ENCODE measurements around the gene C1R. TPM values are rescaled to one million over a fixed set of nuclear protein-coding genes. Genes with fewer than 3 reads are reported as not detected.

C1R gene
- total and polyA plus RNA-seq, 4 donors = 268 to 525 (median 434) TPM

DNA sequence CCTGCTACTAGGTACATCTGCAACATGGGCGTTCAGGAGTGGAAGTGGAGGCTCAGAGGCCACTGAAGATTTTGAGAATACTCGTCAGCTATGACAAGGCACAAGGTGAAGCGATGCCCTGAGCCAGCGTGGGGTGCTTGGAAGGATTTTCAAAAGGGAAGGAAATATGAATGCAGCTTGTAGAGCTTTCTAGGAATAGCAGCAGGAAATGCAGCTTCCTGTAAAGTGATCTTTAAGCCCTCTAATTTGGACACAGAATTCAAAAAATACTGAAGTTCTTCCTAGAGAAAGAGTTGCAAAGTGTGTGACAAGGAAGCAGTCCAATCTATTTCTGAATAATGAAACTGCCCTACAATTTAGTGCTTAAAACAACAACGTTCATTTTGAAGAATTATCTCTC, 44.9 kb downstream of the C1R start:
- TF ChIP-seq, protein P1, sequence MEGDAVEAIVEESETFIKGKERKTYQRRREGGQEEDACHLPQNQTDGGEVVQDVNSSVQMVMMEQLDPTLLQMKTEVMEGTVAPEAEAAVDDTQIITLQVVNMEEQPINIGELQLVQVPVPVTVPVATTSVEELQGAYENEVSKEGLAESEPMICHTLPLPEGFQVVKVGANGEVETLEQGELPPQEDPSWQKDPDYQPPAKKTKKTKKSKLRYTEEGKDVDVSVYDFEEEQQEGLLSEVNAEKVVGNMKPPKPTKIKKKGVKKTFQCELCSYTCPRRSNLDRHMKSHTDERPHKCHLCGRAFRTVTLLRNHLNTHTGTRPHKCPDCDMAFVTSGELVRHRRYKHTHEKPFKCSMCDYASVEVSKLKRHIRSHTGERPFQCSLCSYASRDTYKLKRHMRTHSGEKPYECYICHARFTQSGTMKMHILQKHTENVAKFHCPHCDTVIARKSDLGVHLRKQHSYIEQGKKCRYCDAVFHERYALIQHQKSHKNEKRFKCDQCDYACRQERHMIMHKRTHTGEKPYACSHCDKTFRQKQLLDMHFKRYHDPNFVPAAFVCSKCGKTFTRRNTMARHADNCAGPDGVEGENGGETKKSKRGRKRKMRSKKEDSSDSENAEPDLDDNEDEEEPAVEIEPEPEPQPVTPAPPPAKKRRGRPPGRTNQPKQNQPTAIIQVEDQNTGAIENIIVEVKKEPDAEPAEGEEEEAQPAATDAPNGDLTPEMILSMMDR (IDR thresholded peaks at IDR 0.05; ENCODE audit: control extremely low read depth, extremely low read depth) = no peak
- WGBS, 2 donors = 21 to 36% methylated on average over 5 of the region's 5 CpGs
- peak in 1 of 3 donors; percentile 13 for DNase-seq
- no peak overlapping the region for H3K9ac ChIP-seq (ENCODE audit: insufficient read depth in 1 of 2, low read length in 2 of 2)
- no peaks in the 10 kb centered on the region for H3K4me1 ChIP-seq (ENCODE audit: control insufficient read depth in 5 of 5, insufficient read depth in 5 of 5, low read length in 5 of 5)
- H3K9me3 ChIP-seq (ENCODE audit: control insufficient read depth in 4 of 4, insufficient read depth in 3 of 4, low read length in 3 of 4) = no peaks in the 10 kb centered on the region
- H3K27ac ChIP-seq (ENCODE audit: low read depth in 1 of 2, low read length in 1 of 2) = no peak overlapping the region
- ATAC-seq (ENCODE audit: insufficient read depth, low FRiP score) = peak; percentile 47
- no peak overlapping the region for H3K4me3 ChIP-seq
- no peaks in the 10 kb centered on the region for H3K36me3 ChIP-seq (ENCODE audit: control insufficient read depth in 4 of 4, insufficient read depth in 4 of 4, low read length in 4 of 4)
- H3K27me3 ChIP-seq (ENCODE audit: control insufficient read depth in 3 of 3, insufficient read depth in 3 of 3, low read length in 2 of 3) = no peaks in the 10 kb centered on the region

DNA sequence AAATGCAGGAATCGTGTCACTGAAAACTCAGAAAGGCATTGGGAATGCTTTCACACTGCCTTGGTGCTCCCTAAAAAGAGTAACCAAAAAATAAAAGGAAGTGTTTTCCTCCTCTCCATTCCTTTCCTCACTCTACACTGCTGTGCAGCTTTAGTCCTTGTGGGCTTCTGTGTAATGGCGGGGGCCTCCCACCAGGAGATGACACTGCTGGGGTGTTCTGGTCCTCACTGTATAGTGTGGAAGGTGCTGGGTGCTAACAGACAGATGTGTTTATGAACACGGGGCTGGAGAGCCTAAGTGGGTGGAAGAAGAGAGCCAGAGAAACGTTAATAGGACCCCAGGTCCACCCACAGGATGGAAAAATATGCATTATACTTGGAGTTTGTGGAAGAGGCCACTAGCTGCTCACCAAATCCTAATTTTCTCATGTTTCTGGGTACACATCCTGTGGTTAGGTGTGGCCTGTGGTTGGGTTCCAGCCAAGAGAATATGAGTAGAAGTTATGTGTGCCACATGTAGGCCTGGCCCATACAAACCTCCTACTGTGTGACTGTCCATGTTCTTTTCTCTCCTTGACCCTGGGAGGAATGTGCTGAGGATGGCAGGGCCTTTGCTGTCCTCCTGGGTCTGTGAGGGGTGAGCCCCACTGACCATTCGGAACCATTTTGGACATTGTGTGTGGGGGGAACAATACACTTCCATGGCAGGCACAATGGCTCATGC, 45.7 kb downstream of the C1R start:
- ATAC-seq (ENCODE audit: insufficient read depth, low FRiP score) (no peak), DNase-seq (no peak)
- H3K9ac ChIP-seq (ENCODE audit: insufficient read depth in 1 of 2, low read length in 2 of 2) = no peak overlapping the region
- H3K4me3 ChIP-seq = no peak overlapping the region
- H3K27ac ChIP-seq (ENCODE audit: low read depth in 1 of 2, low read length in 1 of 2) = no peak overlapping the region
- WGBS, 2 donors = 80 to 82% methylated on average over 5 of the region's 5 CpGs
- H3K9me3 ChIP-seq (ENCODE audit: control insufficient read depth in 4 of 4, insufficient read depth in 3 of 4, low read length in 3 of 4) = no peaks in the 10 kb centered on the region
- no peaks in the 10 kb centered on the region for H3K4me1 ChIP-seq (ENCODE audit: control insufficient read depth in 5 of 5, insufficient read depth in 5 of 5, low read length in 5 of 5)
- H3K27me3 ChIP-seq (ENCODE audit: control insufficient read depth in 3 of 3, insufficient read depth in 3 of 3, low read length in 2 of 3) = no peaks in the 10 kb centered on the region
- no peaks in the 10 kb centered on the region for H3K36me3 ChIP-seq (ENCODE audit: control insufficient read depth in 4 of 4, insufficient read depth in 4 of 4, low read length in 4 of 4)
- TF ChIP-seq, protein P1 (IDR thresholded peaks at IDR 0.05; ENCODE audit: control extremely low read depth, extremely low read depth) = no peak

DNA sequence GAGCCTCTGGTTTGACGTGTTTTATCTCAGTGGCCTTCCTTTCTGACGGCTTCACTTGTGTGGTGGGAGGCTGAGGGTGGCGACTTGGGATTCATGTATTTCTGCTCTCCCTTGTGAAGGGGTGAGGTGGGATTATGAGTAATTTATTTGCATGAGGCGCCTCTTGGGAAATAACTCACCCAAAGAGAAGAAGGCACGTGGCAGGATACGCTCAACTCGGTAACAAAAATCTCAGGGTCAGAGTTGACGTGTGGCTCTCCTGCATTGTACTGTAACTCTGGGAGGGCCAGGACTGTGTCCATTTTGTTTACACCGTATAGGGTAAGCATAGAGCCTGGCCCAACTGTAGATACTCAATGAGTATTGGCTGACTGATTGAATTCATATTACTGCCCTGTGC, 46.3 kb downstream of the C1R start:
- WGBS, 2 donors = 92% methylated on average over 9 of the region's 9 CpGs
- H3K27ac ChIP-seq (ENCODE audit: low read depth in 1 of 2, low read length in 1 of 2) = no peak overlapping the region

More for the DNA sequence above, 46.3 kb downstream of the C1R start:
- no peaks in the 10 kb centered on the region for H3K27me3 ChIP-seq (ENCODE audit: control insufficient read depth in 3 of 3, insufficient read depth in 3 of 3, low read length in 2 of 3)
- H3K9ac ChIP-seq (ENCODE audit: insufficient read depth in 1 of 2, low read length in 2 of 2) = no peak overlapping the region
- TF ChIP-seq, protein P1 (IDR thresholded peaks at IDR 0.05; ENCODE audit: control extremely low read depth, extremely low read depth) = no peak
- H3K9me3 ChIP-seq (ENCODE audit: control insufficient read depth in 4 of 4, insufficient read depth in 3 of 4, low read length in 3 of 4) = no peaks in the 10 kb centered on the region
- ATAC-seq (ENCODE audit: insufficient read depth, low FRiP score) = no peak
- no peak for DNase-seq
- H3K4me3 ChIP-seq = no peak overlapping the region
- H3K4me1 ChIP-seq (ENCODE audit: control insufficient read depth in 5 of 5, insufficient read depth in 5 of 5, low read length in 5 of 5) = no peaks in the 10 kb centered on the region
- no peaks in the 10 kb centered on the region for H3K36me3 ChIP-seq (ENCODE audit: control insufficient read depth in 4 of 4, insufficient read depth in 4 of 4, low read length in 4 of 4)

Data from lung (tissue), 12 donors.